ENCODE results near the gene NLN. TPM values are rescaled to one million over a fixed set of nuclear protein-coding genes. Genes with fewer than 3 reads are reported as not detected.

The NLN gene
- total RNA-seq, 2 experiments from 2014 or later = 38.4 to 42.5 TPM

- no peak for ATAC-seq
- H3K4me1 Mint-ChIP-seq (ENCODE audit: low read depth) = peaks cover 16% of the 10 kb centered on the region
- ChIA-PET CTCF (interaction anchor here (0.6 to 1.3 kb wide), 3 partner anchors 14 to 379 kb away, joined by 3 to 5 read pairs (median 4); no protein-coding TSS in a partner anchor), POLR2A (interaction anchor here (1.0 to 1.4 kb wide), 2 partner anchors 8 to 10 kb away, joined by 3 read pairs; no protein-coding TSS in a partner anchor)
- peaks cover 11% of the 10 kb centered on the region for H3K9me3 Mint-ChIP-seq
- no peak for DNase-seq
- TF ChIP-seq, protein P1, sequence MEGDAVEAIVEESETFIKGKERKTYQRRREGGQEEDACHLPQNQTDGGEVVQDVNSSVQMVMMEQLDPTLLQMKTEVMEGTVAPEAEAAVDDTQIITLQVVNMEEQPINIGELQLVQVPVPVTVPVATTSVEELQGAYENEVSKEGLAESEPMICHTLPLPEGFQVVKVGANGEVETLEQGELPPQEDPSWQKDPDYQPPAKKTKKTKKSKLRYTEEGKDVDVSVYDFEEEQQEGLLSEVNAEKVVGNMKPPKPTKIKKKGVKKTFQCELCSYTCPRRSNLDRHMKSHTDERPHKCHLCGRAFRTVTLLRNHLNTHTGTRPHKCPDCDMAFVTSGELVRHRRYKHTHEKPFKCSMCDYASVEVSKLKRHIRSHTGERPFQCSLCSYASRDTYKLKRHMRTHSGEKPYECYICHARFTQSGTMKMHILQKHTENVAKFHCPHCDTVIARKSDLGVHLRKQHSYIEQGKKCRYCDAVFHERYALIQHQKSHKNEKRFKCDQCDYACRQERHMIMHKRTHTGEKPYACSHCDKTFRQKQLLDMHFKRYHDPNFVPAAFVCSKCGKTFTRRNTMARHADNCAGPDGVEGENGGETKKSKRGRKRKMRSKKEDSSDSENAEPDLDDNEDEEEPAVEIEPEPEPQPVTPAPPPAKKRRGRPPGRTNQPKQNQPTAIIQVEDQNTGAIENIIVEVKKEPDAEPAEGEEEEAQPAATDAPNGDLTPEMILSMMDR (IDR thresholded peaks at IDR 0.05) = no peak
- intact Hi-C loops (cut with micrococcal nuclease) = no loop called here
- no peak overlapping the region for H3K4me3 Mint-ChIP-seq
- peaks cover 42% of the 10 kb centered on the region for H3K36me3 Mint-ChIP-seq (ENCODE audit: low read depth)
- H3K27me3 Mint-ChIP-seq = no peaks in the 10 kb centered on the region
- no peak overlapping the region for H3K27ac Mint-ChIP-seq
Measured at GRCh38 chr5:65791712-65792673, 70.0 kb downstream of the NLN start.

DNA sequence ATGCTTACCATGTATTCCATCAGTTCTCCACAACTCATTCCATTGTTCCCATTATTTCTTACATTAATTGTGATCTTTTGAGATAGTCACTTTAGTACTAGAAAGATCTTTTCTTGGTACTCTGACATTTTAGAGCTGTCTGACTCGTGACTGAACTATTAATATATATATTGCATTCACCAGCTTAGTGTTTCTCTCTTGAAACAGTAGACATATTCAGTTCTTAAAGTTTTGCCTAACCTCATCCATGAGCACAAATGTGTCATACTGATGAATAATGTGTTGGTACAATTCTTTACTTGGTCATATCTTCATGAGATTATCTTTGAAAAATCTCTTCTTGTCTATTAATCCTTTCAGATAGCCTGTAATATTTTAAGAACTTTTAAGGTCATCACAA, 74.3 kb downstream of the NLN start:
- peaks cover 20% of the 10 kb centered on the region for H3K36me3 Mint-ChIP-seq (ENCODE audit: low read depth)
- POLR2A ChIA-PET = no interaction called here
- H3K27me3 Mint-ChIP-seq = no peaks in the 10 kb centered on the region
- peaks cover 3% of the 10 kb centered on the region for H3K4me1 Mint-ChIP-seq (ENCODE audit: low read depth)
- H3K27ac Mint-ChIP-seq = no peak overlapping the region
- DNase-seq = no peak
- ATAC-seq = no peak
- TF ChIP-seq, protein P1 (IDR thresholded peaks at IDR 0.05) = no peak
- intact Hi-C loops (cut with micrococcal nuclease) = no loop called here
- H3K9me3 Mint-ChIP-seq = no peaks in the 10 kb centered on the region
- CTCF ChIA-PET = interaction anchor here (1.2 kb wide), 1 partner anchor 21 kb away, joined by 3 read pairs; no protein-coding TSS in a partner anchor
- H3K4me3 Mint-ChIP-seq = no peak overlapping the region

DNA sequence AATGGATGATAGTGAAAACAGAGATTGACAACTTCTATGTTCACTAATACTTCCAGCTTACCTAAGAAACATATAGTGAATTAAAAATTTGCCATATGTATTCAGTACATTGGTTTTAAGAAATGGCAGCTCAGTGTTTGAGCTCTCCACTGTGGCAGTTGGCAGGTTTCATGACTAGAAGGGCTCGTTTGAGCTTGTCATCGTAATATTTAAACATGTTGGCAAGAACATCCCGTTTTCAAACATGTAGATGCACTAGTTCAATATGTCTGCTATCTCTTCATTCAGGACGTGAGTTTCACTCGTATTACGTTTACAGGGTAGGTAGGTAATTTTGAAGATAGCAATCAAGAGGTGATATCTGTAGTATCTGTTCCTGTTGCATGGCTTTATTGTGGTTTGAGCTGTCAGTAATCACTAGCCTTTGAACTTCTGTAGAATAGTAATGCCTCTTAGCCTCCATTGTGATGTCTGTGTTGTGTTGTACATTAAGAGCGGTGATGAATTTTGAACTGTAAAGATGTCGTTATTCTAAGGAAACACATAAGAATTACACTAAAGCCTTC, 74.8 kb downstream of the NLN start:
- ChIA-PET CTCF (interaction anchor here (1.2 kb wide), 1 partner anchor 21 kb away, joined by 3 read pairs; no protein-coding TSS in a partner anchor), POLR2A (no interaction called here)
- DNase-seq (no peak), ATAC-seq (no peak)
- TF ChIP-seq, protein P1 (IDR thresholded peaks at IDR 0.05) = no peak
- Mint-ChIP-seq H3K9me3 (peaks cover 2% of the 10 kb centered on the region), H3K27ac (no peak overlapping the region), H3K27me3 (no peaks in the 10 kb centered on the region), H3K36me3 (ENCODE audit: low read depth) (peaks cover 24% of the 10 kb centered on the region), H3K4me3 (no peak overlapping the region), H3K4me1 (ENCODE audit: low read depth) (peaks cover 7% of the 10 kb centered on the region)
- intact Hi-C loops (cut with micrococcal nuclease) = no loop called here

- Mint-ChIP-seq H3K4me1 (ENCODE audit: low read depth) (peaks cover 7% of the 10 kb centered on the region), H3K27me3 (no peaks in the 10 kb centered on the region), H3K36me3 (ENCODE audit: low read depth) (peaks cover 28% of the 10 kb centered on the region), H3K27ac (no peak overlapping the region), H3K9me3 (peaks cover 4% of the 10 kb centered on the region), H3K4me3 (no peak overlapping the region)
- DNase-seq (no peak), ATAC-seq (no peak)
- TF ChIP-seq, protein P1 (IDR thresholded peaks at IDR 0.05) = no peak
- intact Hi-C loops (cut with micrococcal nuclease) = no loop called here
- ChIA-PET POLR2A (no interaction called here), CTCF (interaction anchor here (1.2 kb wide), 1 partner anchor 20 kb away, joined by 3 read pairs; no protein-coding TSS in a partner anchor)
Measured at GRCh38 chr5:65797481-65797880, 75.5 kb downstream of the NLN start.

Measured in activated CD8-positive, alpha-beta T cell treated with anti-CD3 and anti-CD28 coated beads for 36 hours (primary cell).